Measurements from ENCODE around the gene KRT25. TPM values are rescaled to one million over a fixed set of nuclear protein-coding genes. Genes with fewer than 3 reads are reported as not detected.

Gene KRT25
- total and polyA plus RNA-seq, 2 of the 8 experiments (the other 6 are each of a cell fraction or from before 2014, with no cell fraction given) = not detected

- TF ChIP-seq ATF3 (IDR thresholded peaks at IDR 0.05; ENCODE audit: insufficient read depth, low read depth, low read length) = no peak
- no peak for TF ChIP-seq SAP30 (IDR thresholded peaks at IDR 0.05; ENCODE audit: insufficient read depth, insufficient replicate concordance, low read length)
- no peak for TF ChIP-seq JUN (IDR thresholded peaks at IDR 0.05; ENCODE audit: low read depth, low read length)
- no peak for TF ChIP-seq CTCF (IDR thresholded peaks at IDR 0.05; ENCODE audit: control extremely low read depth in 1 of 3, insufficient read depth in 1 of 3, low read depth in 1 of 3, low read length in 3 of 3)
- TF ChIP-seq RAD21 (IDR thresholded peaks at IDR 0.05 in 1 of 2, conservative IDR thresholded peaks at IDR 0.05 in 1 of 2; ENCODE audit: low read depth in 2 of 2, low read length in 2 of 2) = no peak
- no peak for TF ChIP-seq SP4 (IDR thresholded peaks at IDR 0.05; ENCODE audit: low read length)
- TF ChIP-seq SIN3A (conservative IDR thresholded peaks at IDR 0.05 in 1 of 2, IDR thresholded peaks at IDR 0.05 in 1 of 2; ENCODE audit: low read depth in 1 of 2, low read length in 2 of 2) = no peak
Observed at GRCh38 chr17:40707745-40708144, 47.4 kb downstream of the KRT25 start (continued).
